Parathyroid adenoma (tissue), 2 donors: Measurements from ENCODE around the gene ALKBH1.
A peak's percentile ranks its signal among the peaks of the same experiment; 100 is the strongest.

Experiments used
- H2AFZ ChIP-seq: fragments of 300-600 bp; sonication (generic); one replicate; pipeline ENCODE4 v1.7.0; 2017; ENCODE audit warnings: antibody characterized with exemption, mild to moderate bottlenecking
- H3K27ac ChIP-seq: fragments of 300-600 bp; sonication (generic); one replicate; pipeline ENCODE4 v1.7.0; 2017
- H3K27me3 ChIP-seq: fragments of 300-600 bp; sonication (generic); one replicate; pipeline ENCODE4 v1.7.0; 2017; ENCODE audit warnings: low read length; ENCODE audit not compliant: control insufficient read depth, insufficient read depth
- H3K36me3 ChIP-seq: fragments of 300-600 bp; sonication (generic); one replicate; pipeline ENCODE4 v1.7.0; 2017; ENCODE audit warnings: low read length; ENCODE audit not compliant: control insufficient read depth, insufficient read depth
- H3K4me1 ChIP-seq: fragments of 300-600 bp; sonication (generic); one replicate; pipeline ENCODE4 v1.7.0; 2017; ENCODE audit warnings: control low read depth
- H3K4me2 ChIP-seq: fragments of 300-600 bp; sonication (generic); one replicate; pipeline ENCODE4 v1.7.0; 2017; ENCODE audit warnings: low read length
- H3K4me3 ChIP-seq: fragments of 300-600 bp; sonication (generic); one replicate; pipeline ENCODE4 v1.7.0; 2017; ENCODE audit warnings: low read depth, low read length
- H3K79me2 ChIP-seq: fragments of 300-600 bp; sonication (generic); one replicate; pipeline ENCODE4 v1.7.0; 2017; ENCODE audit warnings: control low read depth
- H3K9ac ChIP-seq: fragments of 300-600 bp; sonication (generic); one replicate; pipeline ENCODE4 v1.7.0; 2017; ENCODE audit warnings: mild to moderate bottlenecking
- H3K9me3 ChIP-seq: fragments of 300-600 bp; sonication (generic); one replicate; pipeline ENCODE4 v1.7.0; 2017; ENCODE audit warnings: low read length; ENCODE audit not compliant: control insufficient read depth
- TF ChIP-seq, protein P1 (sequence below): fragments of 300-600 bp; sonication (generic); IDR thresholded peaks from one replicate; pipeline ENCODE4 v1.7.0; 2017; ENCODE audit warnings: antibody characterized with exemption, mild to moderate bottlenecking
- donor health status: primary hyperparathyroidism.

Gene ALKBH1

DNA sequence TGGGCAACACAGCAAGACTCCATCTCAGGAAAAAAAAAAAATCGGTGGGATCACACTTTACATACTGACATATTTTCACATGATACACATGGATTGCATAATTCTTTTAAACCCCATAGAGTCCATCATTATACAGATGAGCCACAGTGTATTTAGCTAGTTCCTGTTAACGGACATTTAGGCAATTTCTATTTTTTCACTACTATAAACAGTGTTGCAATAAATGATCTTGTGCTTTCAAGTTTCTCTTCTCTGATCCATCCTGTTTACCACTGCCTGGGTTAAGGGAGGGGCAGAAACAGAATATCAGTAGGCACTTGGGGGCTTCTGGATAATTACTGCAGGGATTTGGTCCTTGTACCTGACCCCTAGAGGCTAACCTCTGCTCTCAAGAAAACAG is 48.0 kb downstream of the ALKBH1 start:
- Histone ChIP-seq H3K4me2 (no peak overlapping the region), H3K36me3 (no peaks in the 10 kb centered on the region), H3K27me3 (no peaks in the 10 kb centered on the region), H3K4me3 (no peak overlapping the region), H3K9me3 (no peaks in the 10 kb centered on the region), H3K9ac (no peak overlapping the region), H3K4me1 (no peaks in the 10 kb centered on the region), H3K27ac (no peak overlapping the region), H3K79me2 (no peaks in the 10 kb centered on the region), H2AFZ (no peak overlapping the region)
- TF ChIP-seq, protein P1, sequence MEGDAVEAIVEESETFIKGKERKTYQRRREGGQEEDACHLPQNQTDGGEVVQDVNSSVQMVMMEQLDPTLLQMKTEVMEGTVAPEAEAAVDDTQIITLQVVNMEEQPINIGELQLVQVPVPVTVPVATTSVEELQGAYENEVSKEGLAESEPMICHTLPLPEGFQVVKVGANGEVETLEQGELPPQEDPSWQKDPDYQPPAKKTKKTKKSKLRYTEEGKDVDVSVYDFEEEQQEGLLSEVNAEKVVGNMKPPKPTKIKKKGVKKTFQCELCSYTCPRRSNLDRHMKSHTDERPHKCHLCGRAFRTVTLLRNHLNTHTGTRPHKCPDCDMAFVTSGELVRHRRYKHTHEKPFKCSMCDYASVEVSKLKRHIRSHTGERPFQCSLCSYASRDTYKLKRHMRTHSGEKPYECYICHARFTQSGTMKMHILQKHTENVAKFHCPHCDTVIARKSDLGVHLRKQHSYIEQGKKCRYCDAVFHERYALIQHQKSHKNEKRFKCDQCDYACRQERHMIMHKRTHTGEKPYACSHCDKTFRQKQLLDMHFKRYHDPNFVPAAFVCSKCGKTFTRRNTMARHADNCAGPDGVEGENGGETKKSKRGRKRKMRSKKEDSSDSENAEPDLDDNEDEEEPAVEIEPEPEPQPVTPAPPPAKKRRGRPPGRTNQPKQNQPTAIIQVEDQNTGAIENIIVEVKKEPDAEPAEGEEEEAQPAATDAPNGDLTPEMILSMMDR: no peak

DNA sequence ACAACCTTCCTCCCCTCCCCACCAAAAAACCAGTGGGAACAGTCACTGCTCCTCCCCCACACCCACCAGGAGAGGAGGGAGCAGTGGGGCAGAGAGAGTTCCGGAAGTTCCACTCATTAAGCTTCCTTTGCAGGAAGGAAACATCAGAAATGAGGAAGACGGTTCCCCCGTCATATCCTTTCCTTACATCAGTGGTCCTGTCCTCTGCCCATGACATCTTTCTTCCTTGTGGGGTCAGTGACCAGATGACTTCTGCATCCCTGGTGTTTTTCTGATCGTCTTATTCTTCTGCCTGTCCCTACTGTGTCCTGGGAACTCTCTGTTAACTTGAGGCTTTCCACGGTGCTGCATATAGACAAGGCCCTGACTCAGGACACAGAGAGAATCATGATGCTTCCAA is 50.5 kb downstream of the ALKBH1 start:
- H2AFZ ChIP-seq: no peak overlapping the region
- H3K9me3 ChIP-seq: no peaks in the 10 kb centered on the region
- TF ChIP-seq, protein P1: no peak
- H3K27ac ChIP-seq: peak overlapping the region; percentile 47
- no peaks in the 10 kb centered on the region for H3K4me1 ChIP-seq
- H3K4me2 ChIP-seq: no peak overlapping the region
- no peaks in the 10 kb centered on the region for H3K27me3 ChIP-seq
- H3K36me3 ChIP-seq: no peaks in the 10 kb centered on the region
- no peaks in the 10 kb centered on the region for H3K79me2 ChIP-seq
- H3K9ac ChIP-seq: no peak overlapping the region
- no peak overlapping the region for H3K4me3 ChIP-seq

DNA sequence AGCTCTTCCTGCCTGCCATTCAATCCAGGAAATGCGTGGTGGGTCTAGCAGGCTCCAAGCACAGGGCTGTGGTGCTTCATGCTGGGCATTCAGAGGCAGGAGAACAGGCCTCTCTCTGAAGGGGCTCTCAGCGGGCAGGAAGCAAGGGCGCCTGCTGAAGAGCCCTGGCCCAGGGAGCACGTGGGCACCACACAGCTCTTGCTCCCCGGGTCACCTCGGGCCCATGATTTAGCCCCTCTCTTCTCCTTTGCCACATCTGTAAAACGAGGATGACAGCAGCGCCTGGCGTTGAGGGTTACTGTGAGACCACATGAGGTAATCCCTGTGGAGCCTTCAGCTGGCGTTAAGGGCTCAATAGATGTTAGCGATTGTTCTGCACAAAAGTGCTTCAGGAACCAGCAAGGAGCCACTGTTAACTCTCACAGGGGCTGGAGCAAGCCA is 53.8 kb downstream of the ALKBH1 start:
- Histone ChIP-seq H3K27ac (no peak overlapping the region), H3K9ac (no peak overlapping the region), H2AFZ (no peak overlapping the region), H3K4me2 (no peak overlapping the region), H3K4me1 (no peaks in the 10 kb centered on the region), H3K27me3 (no peaks in the 10 kb centered on the region), H3K79me2 (no peaks in the 10 kb centered on the region), H3K9me3 (no peaks in the 10 kb centered on the region), H3K4me3 (no peak overlapping the region), H3K36me3 (no peaks in the 10 kb centered on the region)
- TF ChIP-seq, protein P1: no peak

DNA sequence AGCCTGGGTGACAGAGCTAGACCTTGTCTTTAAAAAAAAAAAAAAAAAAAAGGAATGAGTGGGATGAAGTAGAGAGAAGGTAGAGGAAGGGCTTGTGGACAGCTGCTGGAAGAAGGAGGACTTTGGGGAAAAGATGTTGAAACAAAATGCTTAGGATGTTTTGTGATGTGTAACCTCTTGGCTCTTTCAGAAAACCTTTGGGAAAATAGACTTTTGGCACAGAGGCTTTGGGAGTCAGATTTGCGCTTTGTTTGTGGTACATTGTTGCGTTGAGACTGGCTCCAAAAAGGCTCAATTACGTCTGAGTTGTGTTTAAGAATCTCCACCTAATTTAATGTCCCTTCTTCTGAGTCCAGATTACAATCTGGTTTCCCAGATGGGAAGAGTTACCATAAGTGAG is 58.5 kb downstream of the ALKBH1 start:
- TF ChIP-seq, protein P1: no peak
- H3K4me3 ChIP-seq: no peak overlapping the region
- H3K4me2 ChIP-seq: no peak overlapping the region
- H3K79me2 ChIP-seq: no peaks in the 10 kb centered on the region
- H3K27ac ChIP-seq: no peak overlapping the region
- H3K4me1 ChIP-seq: no peaks in the 10 kb centered on the region
- H3K9me3 ChIP-seq: no peaks in the 10 kb centered on the region
- no peak overlapping the region for H3K9ac ChIP-seq
- no peaks in the 10 kb centered on the region for H3K36me3 ChIP-seq
- no peaks in the 10 kb centered on the region for H3K27me3 ChIP-seq
- no peak overlapping the region for H2AFZ ChIP-seq

DNA sequence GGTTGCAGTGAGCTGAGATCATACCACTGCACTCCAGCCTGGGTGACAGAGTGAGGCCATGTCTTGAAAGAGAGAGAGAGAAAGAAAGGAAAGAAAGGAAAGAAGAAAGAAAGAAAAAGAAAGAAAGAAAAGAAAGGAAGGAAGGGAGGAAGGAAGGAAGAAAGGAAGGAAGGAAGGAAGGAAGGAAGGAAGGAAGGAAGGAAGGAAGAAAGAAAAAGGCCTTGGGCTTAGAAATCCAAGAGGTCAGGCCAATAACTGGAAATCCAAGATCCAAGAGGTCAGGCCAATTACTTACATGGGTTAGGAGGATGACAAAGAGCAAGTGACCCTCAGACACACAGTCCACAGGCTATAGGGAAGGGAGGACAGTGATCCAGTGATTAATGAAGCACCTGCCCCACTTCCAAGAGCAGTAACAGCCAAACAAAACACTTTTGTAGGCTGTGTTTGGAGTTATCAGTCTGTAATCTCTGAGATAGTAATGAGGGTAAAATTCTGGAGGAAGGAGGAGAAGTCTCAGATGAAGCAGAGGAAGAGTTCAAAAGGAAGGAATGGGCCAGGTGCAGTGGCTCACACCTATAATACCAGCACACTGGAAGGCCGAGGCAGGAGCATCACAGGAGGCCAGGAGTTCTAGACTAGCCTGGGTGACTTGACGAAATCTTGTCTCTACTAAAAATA is 59.2 kb downstream of the ALKBH1 start:
- Histone ChIP-seq H3K4me2 (no peak overlapping the region), H3K36me3 (no peaks in the 10 kb centered on the region), H3K27me3 (no peaks in the 10 kb centered on the region), H3K9ac (no peak overlapping the region), H3K4me1 (no peaks in the 10 kb centered on the region), H2AFZ (no peak overlapping the region), H3K9me3 (no peaks in the 10 kb centered on the region), H3K4me3 (no peak overlapping the region), H3K79me2 (no peaks in the 10 kb centered on the region), H3K27ac (no peak overlapping the region)
- TF ChIP-seq, protein P1: no peak
